Panc1 (cell line): ENCODE measurements around the gene KRT35. TPM values are rescaled to one million over a fixed set of nuclear protein-coding genes. Genes with fewer than 3 reads are reported as not detected.

ENCODE experiments used
- ATAC-seq: fragments of 200-7000 bp; cut with Tn5 transposase; 2 replicates; pipeline ENCODE4 v1.9.1; 2020; ENCODE audit warnings: mild to moderate bottlenecking, moderate library complexity
- BruUV-seq: library from RNA; stranded (reverse); fragments of 400-500 nt; replicated peaks from 2 replicates; lab custom pipeline; 2021; lab: Mats Ljungman, UMichigan
- CTCF ChIA-PET: fragments of 300-600 bp; sonication (Branson Sonifier 250); formaldehyde crosslinking; loops from one replicate; lab custom pipeline; 2022; ENCODE audit warnings: antibody characterized with exemption; lab: Charles Lee
- POLR2A ChIA-PET: fragments of 300-600 bp; sonication (Branson Sonifier 250); formaldehyde crosslinking; loops from one replicate; lab custom pipeline; 2022; ENCODE audit warnings: antibody characterized with exemption; lab: Charles Lee
- DNase-seq: peaks from one replicate; pipeline ENCODE4 v3.0.0-alpha.2; 2010; ENCODE audit warnings: low read depth, low spot score
- H3K27ac ChIP-seq: 2 replicates; pipeline ENCODE4 v1.5.1; 2011; ENCODE audit warnings: mild to moderate bottlenecking, low read length, inconsistent platforms
- H3K27me3 ChIP-seq: fragments of 200-500 bp; sonication (Bioruptor generic); 2 replicates; pipeline ENCODE4 v1.6.0; 2014; ENCODE audit warnings: low read length, inconsistent platforms; ENCODE audit not compliant: control insufficient read depth, insufficient read depth
- H3K36me3 ChIP-seq: fragments of 200-500 bp; sonication (Bioruptor generic); 2 replicates; pipeline ENCODE4 v1.5.1; 2014; ENCODE audit warnings: inconsistent platforms, mild to moderate bottlenecking, low read length, moderate library complexity; ENCODE audit not compliant: control insufficient read depth, insufficient read depth
- H3K4me1 ChIP-seq: 2 replicates; pipeline ENCODE4 v1.5.1; 2011; ENCODE audit warnings: inconsistent platforms, mild to moderate bottlenecking, low read length, moderate library complexity; ENCODE audit not compliant: control insufficient read depth, insufficient read depth
- H3K4me3 ChIP-seq, 2 experiments: 2 replicates each; pipeline ENCODE4 v1.5.1; 2011 to 2012; ENCODE audit warnings: low read depth in 2 of 2, low read length in 2 of 2, mild to moderate bottlenecking in 2 of 2, inconsistent platforms in 1 of 2, moderate library complexity in 1 of 2
- H3K9me3 ChIP-seq: fragments of 200-500 bp; sonication (Bioruptor generic); 2 replicates; pipeline ENCODE4 v1.5.1; 2014; ENCODE audit warnings: low read depth, mild to moderate bottlenecking, inconsistent platforms, low read length, moderate library complexity; ENCODE audit not compliant: control insufficient read depth, insufficient read depth
- POLR2AphosphoS5 ChIP-seq: IDR thresholded peaks from 2 replicates; pipeline ENCODE4 v1.6.1; 2012; ENCODE audit warnings: mild to moderate bottlenecking, low read depth, low read length, moderate library complexity
- SIN3A ChIP-seq: IDR thresholded peaks from 2 replicates; pipeline ENCODE4 v1.6.1; 2012; ENCODE audit warnings: low read depth, mild to moderate bottlenecking, low read length, moderate library complexity, borderline replicate concordance; ENCODE audit not compliant: insufficient read depth
- TCF7L2 ChIP-seq: IDR thresholded peaks from 2 replicates; pipeline ENCODE4 v1.6.1; 2011; ENCODE audit warnings: mild to moderate bottlenecking, low read depth, low read length, inconsistent platforms
- in situ Hi-C: cut with HindIII; loops from 2 replicates; pipeline ENCODE4 v1.10.0; 2016; ENCODE audit warnings: low sequenced_read_pairs, low pct_unique_long_range_greater_than_20kb
- intact Hi-C: fragments of 100-400 bp; cut with micrococcal nuclease; formaldehyde crosslinking; loops from one replicate; pipeline ENCODE4 v1.10.0; 2022; ENCODE audit not compliant: unreplicated experiment
- total RNA-seq: library from RNA; stranded (reverse); gene quantifications from one replicate; pipeline ENCODE4 v1.2.1, GENCODE V29; 2021; ENCODE audit not compliant: unreplicated experiment
- TF ChIP-seq, protein P1 (sequence below), 2 experiments: IDR thresholded peaks; 2 replicates each; pipeline ENCODE4 v1.6.1; 2011 to 2012; ENCODE audit warnings: low read depth in 2 of 2, control low read depth in 1 of 2, low read length in 1 of 2, mild to moderate bottlenecking in 1 of 2, moderate library complexity in 1 of 2; ENCODE audit not compliant: insufficient read depth in 1 of 2
- TF ChIP-seq, protein P2 (sequence below): fragments of 450-650 bp; IDR thresholded peaks from 2 replicates; pipeline ENCODE4 v1.5.1; 2017; ENCODE audit warnings: mild to moderate bottlenecking

Gene KRT35
- total RNA-seq, 1 experiment from 2014 or later: not detected

DNA sequence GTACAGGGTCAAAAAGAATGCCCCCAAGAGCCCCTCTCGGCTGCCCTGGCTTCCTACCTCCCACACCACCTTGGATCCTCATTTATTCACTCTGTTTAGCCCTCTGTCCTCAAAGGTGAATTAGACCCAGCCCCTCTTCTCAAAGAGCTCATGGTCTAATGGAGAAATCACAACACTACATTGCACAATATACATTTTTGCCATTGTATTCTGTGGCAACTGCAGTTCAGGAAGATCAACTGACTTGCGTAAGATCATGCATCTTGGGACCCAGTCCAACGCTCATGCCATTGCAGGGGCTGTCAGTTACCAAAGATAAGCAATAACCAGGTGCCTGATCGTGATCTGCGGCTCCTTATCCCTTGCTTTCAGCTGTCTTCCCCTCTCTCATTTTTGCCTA is 41.6 kb downstream of the KRT35 start:
- no TSS peak for BruUV-seq
- CTCF ChIA-PET: no interaction called here
- DNase-seq: no peak

DNA sequence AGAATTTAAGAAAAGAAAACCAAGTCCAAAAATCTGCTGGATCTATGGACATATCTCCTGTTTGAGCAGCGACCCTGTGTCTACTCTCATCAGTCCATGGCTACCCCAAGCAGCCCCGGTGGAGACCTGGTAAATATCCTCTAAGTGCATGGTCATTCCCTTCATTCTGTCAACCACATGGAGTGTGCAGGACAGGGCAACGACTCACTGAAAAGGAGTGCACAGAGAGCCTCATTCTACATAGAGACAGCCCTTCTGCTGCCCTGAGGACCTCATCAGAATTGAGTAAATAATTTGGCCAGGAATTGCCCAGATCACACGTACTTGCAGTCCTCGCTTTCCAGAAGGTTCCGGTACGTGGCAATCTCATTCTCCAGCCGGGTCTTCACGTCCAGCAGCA is 43.2 kb downstream of the KRT35 start:
- Histone ChIP-seq H3K36me3 (no peaks in the 10 kb centered on the region), H3K4me1 (no peaks in the 10 kb centered on the region), H3K4me3 (no peak overlapping the region), H3K9me3 (no peaks in the 10 kb centered on the region), H3K27ac (no peak overlapping the region), H3K27me3 (no peaks in the 10 kb centered on the region)
- no peak for ATAC-seq
- POLR2A ChIA-PET: no interaction called here
- CTCF ChIA-PET: no interaction called here
- intact Hi-C loops: no loop called here
- TF ChIP-seq TCF7L2 (no peak), POLR2AphosphoS5 (no peak), SIN3A (no peak)
- TF ChIP-seq, protein P1, sequence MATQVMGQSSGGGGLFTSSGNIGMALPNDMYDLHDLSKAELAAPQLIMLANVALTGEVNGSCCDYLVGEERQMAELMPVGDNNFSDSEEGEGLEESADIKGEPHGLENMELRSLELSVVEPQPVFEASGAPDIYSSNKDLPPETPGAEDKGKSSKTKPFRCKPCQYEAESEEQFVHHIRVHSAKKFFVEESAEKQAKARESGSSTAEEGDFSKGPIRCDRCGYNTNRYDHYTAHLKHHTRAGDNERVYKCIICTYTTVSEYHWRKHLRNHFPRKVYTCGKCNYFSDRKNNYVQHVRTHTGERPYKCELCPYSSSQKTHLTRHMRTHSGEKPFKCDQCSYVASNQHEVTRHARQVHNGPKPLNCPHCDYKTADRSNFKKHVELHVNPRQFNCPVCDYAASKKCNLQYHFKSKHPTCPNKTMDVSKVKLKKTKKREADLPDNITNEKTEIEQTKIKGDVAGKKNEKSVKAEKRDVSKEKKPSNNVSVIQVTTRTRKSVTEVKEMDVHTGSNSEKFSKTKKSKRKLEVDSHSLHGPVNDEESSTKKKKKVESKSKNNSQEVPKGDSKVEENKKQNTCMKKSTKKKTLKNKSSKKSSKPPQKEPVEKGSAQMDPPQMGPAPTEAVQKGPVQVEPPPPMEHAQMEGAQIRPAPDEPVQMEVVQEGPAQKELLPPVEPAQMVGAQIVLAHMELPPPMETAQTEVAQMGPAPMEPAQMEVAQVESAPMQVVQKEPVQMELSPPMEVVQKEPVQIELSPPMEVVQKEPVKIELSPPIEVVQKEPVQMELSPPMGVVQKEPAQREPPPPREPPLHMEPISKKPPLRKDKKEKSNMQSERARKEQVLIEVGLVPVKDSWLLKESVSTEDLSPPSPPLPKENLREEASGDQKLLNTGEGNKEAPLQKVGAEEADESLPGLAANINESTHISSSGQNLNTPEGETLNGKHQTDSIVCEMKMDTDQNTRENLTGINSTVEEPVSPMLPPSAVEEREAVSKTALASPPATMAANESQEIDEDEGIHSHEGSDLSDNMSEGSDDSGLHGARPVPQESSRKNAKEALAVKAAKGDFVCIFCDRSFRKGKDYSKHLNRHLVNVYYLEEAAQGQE (IDR thresholded peaks at IDR 0.05; ENCODE audit: insufficient read depth in 1 of 2, low read depth in 2 of 2, low read length in 1 of 2): no peak
- TF ChIP-seq, protein P2, sequence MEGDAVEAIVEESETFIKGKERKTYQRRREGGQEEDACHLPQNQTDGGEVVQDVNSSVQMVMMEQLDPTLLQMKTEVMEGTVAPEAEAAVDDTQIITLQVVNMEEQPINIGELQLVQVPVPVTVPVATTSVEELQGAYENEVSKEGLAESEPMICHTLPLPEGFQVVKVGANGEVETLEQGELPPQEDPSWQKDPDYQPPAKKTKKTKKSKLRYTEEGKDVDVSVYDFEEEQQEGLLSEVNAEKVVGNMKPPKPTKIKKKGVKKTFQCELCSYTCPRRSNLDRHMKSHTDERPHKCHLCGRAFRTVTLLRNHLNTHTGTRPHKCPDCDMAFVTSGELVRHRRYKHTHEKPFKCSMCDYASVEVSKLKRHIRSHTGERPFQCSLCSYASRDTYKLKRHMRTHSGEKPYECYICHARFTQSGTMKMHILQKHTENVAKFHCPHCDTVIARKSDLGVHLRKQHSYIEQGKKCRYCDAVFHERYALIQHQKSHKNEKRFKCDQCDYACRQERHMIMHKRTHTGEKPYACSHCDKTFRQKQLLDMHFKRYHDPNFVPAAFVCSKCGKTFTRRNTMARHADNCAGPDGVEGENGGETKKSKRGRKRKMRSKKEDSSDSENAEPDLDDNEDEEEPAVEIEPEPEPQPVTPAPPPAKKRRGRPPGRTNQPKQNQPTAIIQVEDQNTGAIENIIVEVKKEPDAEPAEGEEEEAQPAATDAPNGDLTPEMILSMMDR: no peak
- DNase-seq: no peak
- no TSS peak for BruUV-seq
- in situ Hi-C loops: no loop called here

More for the DNA sequence above, 41.6 kb downstream of the KRT35 start:
- no peaks in the 10 kb centered on the region for H3K4me1 ChIP-seq
- H3K9me3 ChIP-seq: no peaks in the 10 kb centered on the region
- H3K27ac ChIP-seq: no peak overlapping the region
- intact Hi-C loops (no loop called here), in situ Hi-C loops (no loop called here)
- no peak overlapping the region for H3K4me3 ChIP-seq
- no peak for TF ChIP-seq TCF7L2
- TF ChIP-seq, protein P1 (IDR thresholded peaks at IDR 0.05; ENCODE audit: insufficient read depth in 1 of 2, low read depth in 2 of 2, low read length in 1 of 2): no peak
- TF ChIP-seq POLR2AphosphoS5: no peak
- TF ChIP-seq, protein P2: no peak
- TF ChIP-seq SIN3A: no peak
- H3K27me3 ChIP-seq: no peaks in the 10 kb centered on the region
- POLR2A ChIA-PET: interaction anchor here (0.7 kb wide), 1 partner anchor 86 kb away, joined by 3 read pairs; no protein-coding TSS in a partner anchor
- ATAC-seq: no peak
- H3K36me3 ChIP-seq: no peaks in the 10 kb centered on the region
